Calu3 (cell line): Measurements from ENCODE around the gene CHTF8. TPM values are rescaled to one million over a fixed set of nuclear protein-coding genes. Genes with fewer than 3 reads are reported as not detected.

Experiments
- BruUV-seq: library from RNA; stranded (reverse); fragments of 400-500 nt; replicated peaks from 2 replicates; lab custom pipeline; 2021; lab: Mats Ljungman, UMichigan
- CTCF ChIA-PET: fragments of 300-600 bp; sonication (Branson Sonifier 250); formaldehyde crosslinking; loops from one replicate; lab custom pipeline; 2022; ENCODE audit warnings: antibody characterized with exemption; lab: Charles Lee
- DNase-seq: peaks from one replicate; pipeline ENCODE4 v3.0.0; 2022
- H3K27ac Mint-ChIP-seq: one replicate; pipeline ENCODE4 v1.8.0; 2022; ENCODE audit warnings: mixed read lengths; ENCODE audit not compliant: unreplicated experiment
- H3K27me3 Mint-ChIP-seq: one replicate; pipeline ENCODE4 v1.8.0; 2022; ENCODE audit warnings: mixed read lengths; ENCODE audit not compliant: unreplicated experiment
- H3K36me3 Mint-ChIP-seq: one replicate; pipeline ENCODE4 v1.8.0; 2022; ENCODE audit warnings: mild to moderate bottlenecking, moderate library complexity, mixed read lengths; ENCODE audit not compliant: insufficient read depth, unreplicated experiment
- H3K4me1 Mint-ChIP-seq: one replicate; pipeline ENCODE4 v1.8.0; 2022; ENCODE audit warnings: mild to moderate bottlenecking, low read depth, mixed read lengths; ENCODE audit not compliant: unreplicated experiment
- H3K4me3 Mint-ChIP-seq: one replicate; pipeline ENCODE4 v1.8.0; 2022; ENCODE audit warnings: mild to moderate bottlenecking, low read depth, moderate library complexity, mixed read lengths; ENCODE audit not compliant: unreplicated experiment
- H3K9me3 Mint-ChIP-seq: one replicate; pipeline ENCODE4 v1.8.0; 2022; ENCODE audit warnings: low read depth, mixed read lengths; ENCODE audit not compliant: unreplicated experiment
- intact Hi-C: fragments of 100-400 bp; cut with micrococcal nuclease; formaldehyde crosslinking; loops from one replicate; pipeline ENCODE4 v1.10.0; 2022; ENCODE audit not compliant: unreplicated experiment
- total RNA-seq: library from RNA; stranded (reverse); gene quantifications from 2 replicates; pipeline ENCODE4 v1.2.3, GENCODE V29; 2022
- TF ChIP-seq, protein P1 (sequence below): fragments of 200-600 bp; IDR thresholded peaks from one replicate; pipeline ENCODE4 v1.8.0; 2022; ENCODE audit warnings: antibody characterized with exemption; ENCODE audit not compliant: unreplicated experiment

The CHTF8 gene
- total RNA-seq, 1 experiment from 2014 or later: 146 TPM

DNA sequence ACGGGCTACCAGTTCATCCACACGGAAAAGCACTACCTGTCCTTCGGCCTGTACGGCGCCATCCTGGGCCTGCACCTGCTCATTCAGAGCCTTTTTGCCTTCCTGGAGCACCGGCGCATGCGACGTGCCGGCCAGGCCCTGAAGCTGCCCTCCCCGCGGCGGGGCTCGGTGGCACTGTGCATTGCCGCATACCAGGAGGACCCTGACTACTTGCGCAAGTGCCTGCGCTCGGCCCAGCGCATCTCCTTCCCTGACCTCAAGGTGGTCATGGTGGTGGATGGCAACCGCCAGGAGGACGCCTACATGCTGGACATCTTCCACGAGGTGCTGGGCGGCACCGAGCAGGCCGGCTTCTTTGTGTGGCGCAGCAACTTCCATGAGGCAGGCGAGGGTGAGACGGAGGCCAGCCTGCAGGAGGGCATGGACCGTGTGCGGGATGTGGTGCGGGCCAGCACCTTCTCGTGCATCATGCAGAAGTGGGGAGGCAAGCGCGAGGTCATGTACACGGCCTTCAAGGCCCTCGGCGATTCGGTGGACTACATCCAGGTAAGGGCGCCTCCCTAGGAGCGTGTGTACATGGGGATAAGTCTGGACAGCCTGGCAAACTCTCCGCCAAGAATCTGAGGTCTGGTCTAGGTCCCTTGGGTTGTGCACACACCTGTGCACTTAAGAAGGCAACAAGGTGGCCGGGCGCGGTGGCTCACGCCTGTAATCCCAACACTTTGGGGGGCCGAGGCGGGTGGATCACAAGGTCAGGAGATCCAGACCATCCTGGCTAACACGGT, 22.7 kb downstream of the CHTF8 start:
- CTCF ChIA-PET: interaction anchor here (0.7 to 1.5 kb wide), 2 partner anchors 116 to 143 kb away, joined by 3 to 4 read pairs; no protein-coding TSS in a partner anchor
- Mint-ChIP-seq H3K36me3 (peaks cover 81% of the 10 kb centered on the region), H3K9me3 (no peaks in the 10 kb centered on the region), H3K4me1 (peaks cover 34% of the 10 kb centered on the region), H3K27me3 (no peaks in the 10 kb centered on the region), H3K4me3 (no peak overlapping the region), H3K27ac (no peak overlapping the region)
- TF ChIP-seq, protein P1, sequence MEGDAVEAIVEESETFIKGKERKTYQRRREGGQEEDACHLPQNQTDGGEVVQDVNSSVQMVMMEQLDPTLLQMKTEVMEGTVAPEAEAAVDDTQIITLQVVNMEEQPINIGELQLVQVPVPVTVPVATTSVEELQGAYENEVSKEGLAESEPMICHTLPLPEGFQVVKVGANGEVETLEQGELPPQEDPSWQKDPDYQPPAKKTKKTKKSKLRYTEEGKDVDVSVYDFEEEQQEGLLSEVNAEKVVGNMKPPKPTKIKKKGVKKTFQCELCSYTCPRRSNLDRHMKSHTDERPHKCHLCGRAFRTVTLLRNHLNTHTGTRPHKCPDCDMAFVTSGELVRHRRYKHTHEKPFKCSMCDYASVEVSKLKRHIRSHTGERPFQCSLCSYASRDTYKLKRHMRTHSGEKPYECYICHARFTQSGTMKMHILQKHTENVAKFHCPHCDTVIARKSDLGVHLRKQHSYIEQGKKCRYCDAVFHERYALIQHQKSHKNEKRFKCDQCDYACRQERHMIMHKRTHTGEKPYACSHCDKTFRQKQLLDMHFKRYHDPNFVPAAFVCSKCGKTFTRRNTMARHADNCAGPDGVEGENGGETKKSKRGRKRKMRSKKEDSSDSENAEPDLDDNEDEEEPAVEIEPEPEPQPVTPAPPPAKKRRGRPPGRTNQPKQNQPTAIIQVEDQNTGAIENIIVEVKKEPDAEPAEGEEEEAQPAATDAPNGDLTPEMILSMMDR: no peak
- no TSS peak for BruUV-seq
- intact Hi-C loops: loop anchor here (10.0 kb wide), 1 partner anchor 405 kb away; no protein-coding TSS in a partner anchor
- DNase-seq: no peak

DNA sequence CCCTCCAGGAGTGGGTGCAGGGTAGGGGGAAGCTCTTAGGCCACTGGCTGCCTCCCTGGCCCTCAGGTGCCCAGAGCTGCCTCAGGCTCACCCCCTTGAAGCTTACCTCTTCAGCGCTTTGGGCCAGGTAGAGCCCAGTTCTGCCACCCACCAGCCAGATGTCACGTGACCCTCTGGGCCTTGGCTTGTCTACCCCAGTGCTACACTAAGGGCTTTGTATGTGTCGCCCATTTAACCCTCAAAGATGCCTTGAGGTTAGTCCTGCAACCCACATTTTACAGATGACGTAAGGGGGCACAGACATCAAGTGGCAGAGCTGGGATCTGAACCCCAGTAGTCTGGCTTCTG, 23.5 kb downstream of the CHTF8 start:
- CTCF ChIA-PET: interaction anchor here (0.6 to 1.5 kb wide), 3 partner anchors 12 to 144 kb away, joined by 3 to 5 read pairs (median 4); no protein-coding TSS in a partner anchor
- intact Hi-C loops: no loop called here
- no TSS peak for BruUV-seq
- H3K36me3 Mint-ChIP-seq: peaks cover 73% of the 10 kb centered on the region
- H3K4me1 Mint-ChIP-seq: peaks cover 34% of the 10 kb centered on the region
- H3K27me3 Mint-ChIP-seq: no peaks in the 10 kb centered on the region
- H3K27ac Mint-ChIP-seq: no peak overlapping the region
- DNase-seq: no peak
- no peaks in the 10 kb centered on the region for H3K9me3 Mint-ChIP-seq
- peak overlapping the region; percentile 85 for H3K4me3 Mint-ChIP-seq
- TF ChIP-seq, protein P1: no peak

DNA sequence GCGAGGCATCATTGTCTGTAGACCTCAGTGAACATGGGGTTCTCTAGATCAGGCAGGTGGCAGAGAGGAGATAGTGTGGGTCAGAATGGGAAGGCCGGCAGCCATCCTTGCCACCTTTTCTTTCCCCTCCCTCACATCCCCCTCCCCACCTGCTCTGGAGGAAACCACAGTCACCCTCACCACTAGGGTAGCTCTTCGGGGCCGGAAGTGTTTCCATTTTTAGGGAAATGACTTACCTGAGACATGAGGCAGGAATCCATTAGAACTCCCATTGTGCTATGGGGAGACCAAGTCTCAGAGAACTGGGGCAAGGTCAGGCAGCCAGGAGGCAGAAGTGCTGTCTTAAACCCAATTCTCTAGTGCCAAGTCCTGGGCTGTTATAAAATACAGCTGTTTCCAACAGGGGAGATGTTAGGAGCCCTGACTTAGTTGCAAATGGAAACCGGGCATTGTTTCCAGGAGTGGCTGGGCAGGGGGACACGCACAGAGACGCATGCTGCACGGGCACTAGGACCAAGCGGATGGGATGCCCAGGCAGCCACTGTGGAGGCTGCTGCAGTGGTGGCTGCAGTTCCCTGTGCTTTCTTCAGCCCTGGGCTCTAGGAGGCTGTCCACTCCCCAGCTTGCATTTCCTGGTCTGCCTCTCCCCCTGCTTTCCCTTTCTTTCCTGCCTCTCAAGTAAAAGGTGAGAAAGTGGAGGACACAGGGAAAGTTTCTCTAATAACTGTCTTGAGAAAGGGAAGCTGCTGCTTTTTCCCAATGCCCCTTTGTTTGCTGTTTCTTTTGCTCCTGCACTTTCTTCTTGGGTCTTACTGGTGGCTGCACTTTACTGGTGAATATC, 24.1 kb downstream of the CHTF8 start:
- H3K27ac Mint-ChIP-seq: no peak overlapping the region
- no peaks in the 10 kb centered on the region for H3K27me3 Mint-ChIP-seq
- peak; percentile 35 for DNase-seq
- CTCF ChIA-PET: interaction anchor here (0.6 to 1.5 kb wide), 4 partner anchors 12 to 114 kb away, joined by 3 to 5 read pairs (median 4); no protein-coding TSS in a partner anchor
- H3K4me1 Mint-ChIP-seq: peaks cover 35% of the 10 kb centered on the region
- TF ChIP-seq, protein P1: no peak
- intact Hi-C loops: no loop called here
- peaks cover 67% of the 10 kb centered on the region for H3K36me3 Mint-ChIP-seq
- BruUV-seq: TSS peak; percentile 17
- peak overlapping the region; percentile 85 for H3K4me3 Mint-ChIP-seq
- H3K9me3 Mint-ChIP-seq: no peaks in the 10 kb centered on the region

DNA sequence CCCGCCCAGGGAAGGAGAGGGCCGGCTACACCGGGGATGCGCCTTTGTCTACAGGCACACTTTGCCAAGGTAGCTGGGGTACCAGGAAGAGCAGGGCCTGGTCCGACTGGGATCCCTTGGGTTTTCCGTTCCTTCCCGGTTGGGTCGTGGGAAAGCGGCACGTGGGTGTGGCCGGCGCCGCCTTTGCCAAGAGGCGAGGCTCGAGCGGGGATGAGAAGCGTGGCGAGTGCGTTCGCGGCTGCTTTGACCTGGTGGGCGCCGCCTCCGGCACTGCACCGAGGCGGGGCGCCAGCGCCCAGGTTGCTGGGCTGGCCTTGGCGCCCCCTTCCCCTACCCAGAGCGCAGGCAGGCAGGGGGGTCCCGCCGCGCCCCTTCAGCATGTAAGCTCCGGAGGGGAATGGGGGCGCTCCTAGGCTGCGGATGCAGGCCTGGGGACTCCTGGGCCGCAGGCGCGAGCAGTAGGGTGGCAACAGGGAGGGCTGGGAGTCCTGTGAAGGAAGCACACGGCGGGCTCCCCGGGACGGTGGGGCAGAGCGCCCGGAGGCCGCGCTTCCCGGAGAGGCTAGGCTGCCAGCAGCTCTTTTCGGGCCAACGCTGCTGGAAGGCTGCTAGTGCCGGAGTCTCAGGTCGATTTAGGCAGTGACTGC, 24.9 kb downstream of the CHTF8 start:
- CTCF ChIA-PET: interaction anchor here (0.6 to 1.3 kb wide), 2 partner anchors 24 to 92 kb away, joined by 3 to 7 read pairs; no protein-coding TSS in a partner anchor
- Mint-ChIP-seq H3K4me3 (peak overlapping the region; percentile 85), H3K27me3 (no peaks in the 10 kb centered on the region), H3K4me1 (peaks cover 43% of the 10 kb centered on the region), H3K9me3 (no peaks in the 10 kb centered on the region), H3K27ac (peak overlapping the region; percentile 69), H3K36me3 (peaks cover 59% of the 10 kb centered on the region)
- BruUV-seq: no TSS peak
- intact Hi-C loops: no loop called here
- peak; percentile 50 for DNase-seq
- TF ChIP-seq, protein P1: no peak
